ENCODE results near the gene BRINP3.

GRCh38 chr1:190312763-190313162 lies 164.9 kb downstream of the BRINP3 start:
- TF ChIP-seq CTCF (IDR thresholded peaks at IDR 0.05; ENCODE audit: low read length), result no peak
- no peak for TF ChIP-seq EZH2 (IDR thresholded peaks at IDR 0.05; ENCODE audit: borderline replicate concordance, low read length)
